Activated naive CD4-positive, alpha-beta T cell treated with anti-CD3 and anti-CD28 coated beads, Interleukin-2, amount 50 U/mL, for 24 hours (primary cell): ENCODE results near the gene JAG1.
"Not testable (repeated sequence)": the region's sequence is repeated elsewhere in the genome, so short reads cannot be mapped to it uniquely, and the experiment has no call there.

Source experiments
- H3K27ac Mint-ChIP-seq: one replicate; pipeline ENCODE4 v1.8.0; 2021; ENCODE audit warnings: mild to moderate bottlenecking, mixed read lengths
- H3K27me3 Mint-ChIP-seq: one replicate; pipeline ENCODE4 v1.8.0; 2021; ENCODE audit warnings: mixed read lengths
- H3K36me3 Mint-ChIP-seq: one replicate; pipeline ENCODE4 v1.8.0; 2021; ENCODE audit warnings: mixed read lengths
- H3K4me1 Mint-ChIP-seq: one replicate; pipeline ENCODE4 v1.8.0; 2021; ENCODE audit warnings: mixed read lengths
- H3K4me3 Mint-ChIP-seq: one replicate; pipeline ENCODE4 v1.8.0; 2021; ENCODE audit warnings: mild to moderate bottlenecking, mixed read lengths
- H3K9me3 Mint-ChIP-seq: one replicate; pipeline ENCODE4 v1.8.0; 2021; ENCODE audit warnings: mixed read lengths

JAG1 gene

GRCh38 chr20:10603971-10604864 is 69.6 kb downstream of the JAG1 start:
- Mint-ChIP-seq H3K4me1 (no peaks in the 10 kb centered on the region), H3K36me3 (peaks cover 16% of the 10 kb centered on the region), H3K4me3 (no peak overlapping the region), H3K9me3 (no peaks in the 10 kb centered on the region), H3K27me3 (no peaks in the 10 kb centered on the region), H3K27ac (no peak overlapping the region)

DNA sequence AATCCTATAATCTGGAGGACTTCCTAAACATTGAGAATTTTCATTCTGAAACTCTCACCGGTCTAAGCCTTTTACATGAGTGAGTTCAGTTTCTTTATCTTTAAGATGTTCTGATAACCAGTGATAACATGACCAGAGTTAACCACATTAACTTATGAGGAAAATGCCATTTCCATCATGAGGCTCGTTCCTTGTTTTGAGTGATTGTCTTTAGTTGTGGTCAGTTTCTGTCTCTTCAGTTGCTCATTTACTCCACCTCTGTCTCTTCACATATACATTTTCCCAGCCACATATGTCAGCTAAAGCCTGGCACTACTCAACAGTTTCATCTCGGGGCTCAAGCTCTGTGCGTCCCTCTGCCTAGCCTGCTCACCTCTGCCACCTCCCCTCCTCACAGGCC is 70.4 kb downstream of the JAG1 start:
- peaks cover 21% of the 10 kb centered on the region for H3K36me3 Mint-ChIP-seq

DNA sequence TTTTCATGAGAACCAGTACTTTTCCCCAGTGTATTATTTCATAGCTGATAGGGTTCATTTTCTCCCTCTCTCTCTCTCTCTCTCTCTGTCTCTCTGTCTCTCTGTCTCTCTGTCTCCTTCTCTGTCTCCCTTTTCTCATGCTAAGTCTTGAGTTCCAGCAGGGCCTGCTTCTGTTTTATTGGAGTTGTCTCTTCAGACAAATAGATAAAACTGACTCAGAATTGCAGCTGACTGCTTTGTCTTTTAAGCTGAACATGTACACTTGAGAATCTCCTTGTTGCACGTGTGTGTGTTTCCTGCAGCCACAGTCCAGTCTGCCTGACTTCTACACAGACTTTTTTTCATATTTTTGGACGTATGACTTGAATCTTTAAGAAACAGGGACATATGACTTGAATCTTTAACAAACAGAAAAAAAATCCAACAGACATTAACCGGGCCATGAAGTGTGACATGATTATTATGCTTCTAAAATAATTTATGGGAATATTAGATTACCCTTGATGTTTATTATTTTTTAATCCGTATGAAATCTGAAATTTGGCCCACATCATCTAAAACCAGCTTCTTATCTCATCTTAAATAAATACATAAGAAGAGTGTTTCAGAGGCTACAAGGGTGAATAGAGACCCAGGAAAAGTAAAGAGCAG is 71.5 kb downstream of the JAG1 start:
- H3K4me1 Mint-ChIP-seq: peaks cover 4% of the 10 kb centered on the region
- no peak overlapping the region for H3K4me3 Mint-ChIP-seq
- H3K36me3 Mint-ChIP-seq: peaks cover 20% of the 10 kb centered on the region
- no peaks in the 10 kb centered on the region for H3K9me3 Mint-ChIP-seq
- no peaks in the 10 kb centered on the region for H3K27me3 Mint-ChIP-seq
- no peak overlapping the region for H3K27ac Mint-ChIP-seq

More for the DNA sequence above, 70.4 kb downstream of the JAG1 start:
- H3K4me3 Mint-ChIP-seq: no peak overlapping the region
- no peak overlapping the region for H3K27ac Mint-ChIP-seq
- peaks cover 4% of the 10 kb centered on the region for H3K4me1 Mint-ChIP-seq
- no peaks in the 10 kb centered on the region for H3K27me3 Mint-ChIP-seq
- H3K9me3 Mint-ChIP-seq: no peaks in the 10 kb centered on the region

DNA sequence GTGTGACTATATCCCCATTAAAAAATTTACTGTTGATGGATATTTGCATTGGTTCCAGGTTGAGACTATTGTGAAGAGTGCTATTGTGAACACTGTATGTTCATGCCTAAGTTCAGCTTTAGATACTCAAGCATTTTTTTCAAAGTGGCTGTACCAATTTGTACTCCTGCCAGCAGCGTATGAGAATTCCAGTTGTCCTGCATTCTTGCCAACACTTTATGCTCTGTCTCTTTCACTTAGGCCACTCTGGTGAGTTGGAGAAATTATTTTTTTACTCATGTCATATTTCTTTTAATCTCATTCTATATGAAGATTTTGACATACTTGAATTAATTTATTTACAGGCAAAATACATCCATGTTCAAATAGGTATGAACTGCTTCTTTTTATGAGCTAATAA is 76.2 kb downstream of the JAG1 start:
- Mint-ChIP-seq H3K4me3 (no peak overlapping the region), H3K27ac (no peak overlapping the region), H3K9me3 (no peaks in the 10 kb centered on the region), H3K4me1 (peaks cover 4% of the 10 kb centered on the region), H3K27me3 (no peaks in the 10 kb centered on the region), H3K36me3 (peaks cover 12% of the 10 kb centered on the region)

DNA sequence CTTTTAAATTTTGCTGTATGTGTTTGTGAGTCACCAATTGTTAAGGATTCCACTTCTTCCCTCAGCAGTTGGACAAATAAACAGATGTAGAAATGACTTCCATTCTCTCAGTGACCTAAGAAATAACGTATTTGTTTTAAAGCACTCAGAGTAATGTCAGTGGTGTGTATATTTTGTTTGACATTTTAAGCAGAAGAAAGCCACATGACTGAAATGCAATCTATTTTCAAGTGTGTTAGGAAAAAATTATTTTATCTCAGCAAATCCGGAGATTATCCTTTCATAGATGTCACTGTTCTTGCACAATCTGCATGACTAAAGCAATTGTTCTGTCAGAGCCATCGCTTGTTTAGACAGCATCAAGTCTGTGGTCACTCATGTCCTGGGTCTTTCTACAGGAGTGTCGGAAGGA is 77.1 kb downstream of the JAG1 start:
- peaks cover 9% of the 10 kb centered on the region for H3K36me3 Mint-ChIP-seq
- H3K27ac Mint-ChIP-seq: no peak overlapping the region
- no peak overlapping the region for H3K4me3 Mint-ChIP-seq
- H3K4me1 Mint-ChIP-seq: peaks cover 4% of the 10 kb centered on the region
- no peaks in the 10 kb centered on the region for H3K9me3 Mint-ChIP-seq
- H3K27me3 Mint-ChIP-seq: no peaks in the 10 kb centered on the region

DNA sequence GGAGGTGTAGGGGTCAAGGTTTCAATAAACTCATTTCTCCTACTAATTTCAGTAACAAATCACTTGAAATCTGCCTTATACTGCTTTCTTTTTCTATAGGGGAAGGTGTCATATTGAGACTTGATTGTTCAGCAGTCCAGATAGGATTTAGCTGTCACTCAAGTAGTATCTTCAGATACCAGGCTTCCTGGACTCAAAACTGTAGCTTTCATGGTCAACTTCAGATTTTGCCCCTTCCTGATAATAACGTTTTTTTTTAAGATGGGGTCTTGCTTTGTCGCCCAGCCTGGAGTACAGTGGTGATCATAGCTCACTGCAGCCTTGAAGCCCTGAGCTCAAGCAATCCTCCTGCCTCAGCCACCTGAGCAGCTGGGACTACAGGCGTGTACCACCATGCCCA is 77.8 kb downstream of the JAG1 start:
- Mint-ChIP-seq H3K4me3 (no peak overlapping the region), H3K4me1 (peaks cover 7% of the 10 kb centered on the region), H3K36me3 (peaks cover 7% of the 10 kb centered on the region), H3K27ac (no peak overlapping the region), H3K9me3 (no peaks in the 10 kb centered on the region), H3K27me3 (no peaks in the 10 kb centered on the region)

- H3K27ac Mint-ChIP-seq: no peak overlapping the region
- H3K36me3 Mint-ChIP-seq: peaks cover 7% of the 10 kb centered on the region
- H3K4me1 Mint-ChIP-seq: peaks cover 8% of the 10 kb centered on the region
- H3K9me3 Mint-ChIP-seq: no peaks in the 10 kb centered on the region
- H3K27me3 Mint-ChIP-seq: no peaks in the 10 kb centered on the region
- no peak overlapping the region for H3K4me3 Mint-ChIP-seq
These were observed 78.5 kb downstream of the JAG1 start for GRCh38 chr20:10595266-10595665.

DNA sequence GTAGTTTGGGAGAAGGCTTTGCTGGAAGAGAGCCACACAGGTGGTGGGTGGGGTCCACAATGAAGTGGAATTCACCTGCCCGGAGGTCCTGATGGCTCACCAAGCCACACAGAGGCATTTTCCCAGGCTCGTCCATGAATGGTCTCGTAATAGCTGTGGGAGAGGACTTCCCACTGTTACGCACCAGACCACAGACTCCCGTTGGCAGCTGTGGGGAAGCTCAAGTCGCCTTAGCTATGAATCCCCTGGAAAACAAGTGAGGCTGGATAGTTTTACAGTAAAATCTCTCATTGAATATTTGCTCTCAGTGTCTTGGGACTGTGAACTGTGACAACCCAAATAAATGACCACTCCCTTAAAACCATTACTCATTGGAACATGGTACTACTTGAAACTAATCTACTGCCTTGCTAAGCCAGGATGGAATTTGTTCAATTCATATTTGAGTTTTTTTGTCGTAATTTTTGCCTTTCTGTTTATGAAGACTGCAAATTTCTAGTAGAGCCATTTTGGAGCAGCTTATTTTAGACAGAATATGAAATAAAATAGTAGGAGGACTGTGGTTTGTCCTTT is 79.4 kb downstream of the JAG1 start:
- Mint-ChIP-seq H3K9me3 (no peaks in the 10 kb centered on the region), H3K27ac (no peak overlapping the region), H3K36me3 (peaks cover 5% of the 10 kb centered on the region), H3K27me3 (no peaks in the 10 kb centered on the region), H3K4me1 (peaks cover 8% of the 10 kb centered on the region), H3K4me3 (no peak overlapping the region)

GRCh38 chr20:10591946-10592521 is 81.8 kb downstream of the JAG1 start:
- H3K27me3 Mint-ChIP-seq: no peaks in the 10 kb centered on the region
- no peaks in the 10 kb centered on the region for H3K9me3 Mint-ChIP-seq
- H3K36me3 Mint-ChIP-seq: no peaks in the 10 kb centered on the region
- H3K4me1 Mint-ChIP-seq: peaks cover 4% of the 10 kb centered on the region
- no peak overlapping the region for H3K4me3 Mint-ChIP-seq
- no peak overlapping the region for H3K27ac Mint-ChIP-seq

DNA sequence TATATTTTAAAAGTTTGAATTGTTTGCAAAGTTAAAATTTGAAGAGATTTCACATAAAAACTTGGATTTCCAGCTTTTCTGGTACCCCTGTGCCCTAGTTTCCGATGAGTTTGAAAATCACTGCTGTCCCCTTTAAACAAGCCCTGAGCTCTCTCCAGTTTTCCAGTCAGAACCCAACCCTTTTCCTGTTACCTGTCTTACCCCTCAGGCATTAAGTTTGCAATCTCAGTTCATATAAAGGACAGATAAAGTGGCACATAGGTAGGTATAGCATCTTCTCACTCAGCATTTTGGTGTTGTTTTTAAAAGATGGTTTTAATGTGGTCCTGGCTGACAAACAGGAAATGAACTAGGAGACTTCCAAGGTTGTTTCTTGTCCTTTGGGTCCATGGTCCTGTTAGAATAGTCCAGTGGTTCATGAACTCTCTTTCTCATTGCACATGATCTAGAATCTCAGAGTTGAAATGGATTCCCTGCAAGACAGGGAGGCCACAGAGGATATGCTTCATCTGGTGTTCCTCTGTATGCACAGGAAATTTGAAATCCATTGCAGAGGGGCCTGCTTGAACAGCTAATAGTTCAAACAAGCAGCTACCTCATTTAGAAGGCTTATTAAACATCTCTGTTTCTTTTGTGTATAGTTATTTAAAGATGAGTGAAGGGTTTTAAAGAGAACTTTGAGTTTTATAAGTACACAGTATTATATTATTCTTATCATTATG is 82.7 kb downstream of the JAG1 start:
- H3K27me3 Mint-ChIP-seq: no peaks in the 10 kb centered on the region
- H3K4me3 Mint-ChIP-seq: no peak overlapping the region
- H3K9me3 Mint-ChIP-seq: no peaks in the 10 kb centered on the region
- H3K36me3 Mint-ChIP-seq: peaks cover 3% of the 10 kb centered on the region
- H3K4me1 Mint-ChIP-seq: peaks cover 4% of the 10 kb centered on the region
- no peak overlapping the region for H3K27ac Mint-ChIP-seq

DNA sequence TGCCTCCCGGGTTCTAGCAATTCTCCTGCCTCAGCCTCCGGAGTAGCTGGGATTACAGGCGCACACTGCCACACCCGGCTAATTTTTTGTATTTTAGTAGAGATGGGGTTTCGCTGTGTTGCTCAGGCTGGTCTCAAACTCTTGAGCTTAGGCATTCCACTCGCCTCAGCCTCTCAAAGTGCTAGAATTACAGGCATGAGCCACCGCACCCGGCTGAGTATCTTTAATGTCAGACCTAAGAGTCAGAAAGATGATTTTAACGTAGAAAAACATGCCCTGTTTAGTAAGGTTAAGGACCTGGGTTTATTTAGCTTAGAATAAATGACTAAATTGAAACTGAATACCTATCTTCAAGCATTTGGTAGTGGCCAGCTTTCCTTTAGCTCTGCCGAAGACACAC is 83.4 kb downstream of the JAG1 start:
- H3K4me1 Mint-ChIP-seq, H3K27ac Mint-ChIP-seq: not testable (repeated sequence)

More for the DNA sequence above, 83.4 kb downstream of the JAG1 start:
- H3K36me3 Mint-ChIP-seq, H3K4me3 Mint-ChIP-seq, H3K27me3 Mint-ChIP-seq, H3K9me3 Mint-ChIP-seq: not testable (repeated sequence)
